HG02970 (cell line): ENCODE measurements around the gene FUT4.

Experiments
- ATAC-seq: cut with Tn5 transposase; IDR thresholded peaks from one replicate; pipeline ENCODE4 v1.9.1; 2021; ENCODE audit warnings: mild to moderate bottlenecking, moderate library complexity, moderate number of reproducible peaks; ENCODE audit not compliant: unreplicated experiment, low FRiP score

FUT4 gene

DNA sequence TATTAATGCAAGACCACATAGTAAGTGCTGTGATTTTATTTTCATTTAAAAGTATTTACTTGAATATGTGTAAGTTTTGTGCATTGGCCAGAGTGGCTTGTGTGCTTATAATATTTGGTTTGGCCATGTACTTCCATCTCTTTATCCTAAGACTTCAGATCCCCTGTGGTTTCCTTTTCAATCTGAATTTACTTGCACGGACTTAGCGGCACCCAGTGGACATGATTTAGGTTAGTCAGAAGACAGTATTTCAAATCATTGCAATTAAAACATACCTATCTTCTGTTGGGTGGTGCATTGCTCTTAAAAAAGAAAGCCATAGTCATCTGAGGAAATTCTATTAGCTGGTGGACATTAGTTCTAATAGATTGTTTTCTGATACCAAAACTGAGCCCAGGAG is 54.2 kb downstream of the FUT4 start:
- ATAC-seq = no peak
